NCI-H526 treated with DMSO at 0.1 percent for 48 hours (cell line): ENCODE measurements around the gene RGS7BP.

Experiments
- DNase-seq: peaks from one replicate; lab custom pipeline; 2025; lab: John Stamatoyannopoulos, UW

Gene RGS7BP

GRCh38 chr5:64632251-64632650 is 126.4 kb downstream of the RGS7BP start:
- no peak for DNase-seq

GRCh38 chr5:64634997-64635686 is 129.3 kb downstream of the RGS7BP start:
- DNase-seq, result no peak

DNA sequence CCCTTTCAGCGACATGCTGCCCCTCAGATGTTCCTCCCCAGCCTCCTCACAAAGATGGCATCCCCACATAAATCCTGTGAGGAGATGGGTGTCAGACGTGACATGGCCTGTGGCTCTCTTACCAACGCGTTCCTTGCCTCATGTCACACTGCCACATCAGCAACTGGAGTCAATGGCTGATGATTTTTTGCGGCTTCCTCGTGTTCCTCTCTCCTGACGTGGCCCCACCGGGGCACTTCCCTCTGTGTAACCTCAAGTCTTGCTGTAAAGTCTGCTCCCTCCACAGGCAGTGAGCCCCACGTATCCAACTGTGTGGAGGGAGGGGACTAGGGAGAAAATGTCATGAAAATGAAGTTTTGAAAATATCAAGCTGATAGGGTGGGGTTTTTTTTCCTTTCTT is 131.3 kb downstream of the RGS7BP start:
- DNase-seq, result no peak

GRCh38 chr5:64637837-64638443 is 132.1 kb downstream of the RGS7BP start:
- DNase-seq, result no peak

- no peak for DNase-seq
These were observed 139.0 kb downstream of the RGS7BP start for GRCh38 chr5:64644831-64645230.

- peak; percentile 3 for DNase-seq
These were observed 140.4 kb downstream of the RGS7BP start for GRCh38 chr5:64646169-64646568.

- DNase-seq, result no peak
These were observed 143.7 kb downstream of the RGS7BP start for GRCh38 chr5:64649512-64649911.

- no peak for DNase-seq
These were observed 148.1 kb downstream of the RGS7BP start for GRCh38 chr5:64653766-64654560.

DNA sequence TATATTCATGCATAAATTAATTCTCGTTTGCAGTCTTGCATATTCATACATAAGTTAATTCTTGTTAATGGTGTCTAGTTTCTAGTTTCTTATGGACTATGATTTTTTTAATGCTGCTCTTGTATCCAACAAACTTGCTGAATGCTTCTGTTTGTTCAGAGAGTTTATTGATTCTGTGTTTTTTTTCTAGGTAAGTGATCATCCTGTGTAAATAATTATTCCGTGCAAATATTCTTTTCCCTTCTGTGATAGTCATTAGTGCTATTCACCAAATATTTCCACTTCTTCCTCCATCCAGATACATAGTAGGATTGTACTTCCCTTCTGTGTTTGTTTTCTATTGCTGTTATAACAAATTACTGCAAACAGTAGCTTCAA is 148.7 kb downstream of the RGS7BP start:
- DNase-seq, result no peak

DNA sequence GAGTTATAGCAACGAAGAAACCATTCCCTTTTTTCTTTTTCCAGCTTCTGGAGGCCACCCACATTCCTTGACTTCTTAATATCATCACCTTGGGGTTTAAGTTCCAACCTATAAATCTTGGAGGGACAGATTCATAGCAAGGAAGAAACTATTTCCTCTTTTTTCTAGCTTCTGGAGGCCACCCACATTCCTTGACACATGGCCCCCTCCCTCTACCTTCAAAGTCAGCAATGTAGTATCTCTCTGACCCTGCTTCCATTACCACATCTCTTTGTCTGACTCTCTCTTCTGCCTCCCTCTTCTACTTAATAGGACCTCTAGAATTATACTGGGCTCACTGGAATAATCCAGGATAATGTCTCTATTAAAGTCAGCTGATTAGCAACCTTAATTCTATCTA is 149.8 kb downstream of the RGS7BP start:
- DNase-seq, result no peak

- DNase-seq, result no peak
These were observed 153.5 kb downstream of the RGS7BP start for GRCh38 chr5:64659289-64659688.
